ENCODE results near the gene GCG.

GCG gene

GRCh38 chr2:162113776-162114168 is 38.3 kb downstream of the GCG start:
- no peak for DNase-seq (ENCODE audit: extremely low spot score)
- ChIA-PET POLR2A (no interaction called here), CTCF (interaction anchor here (1.6 kb wide), 1 partner anchor 11 kb away, joined by 4 read pairs; no protein-coding TSS in a partner anchor)
- TF ChIP-seq, protein P1, sequence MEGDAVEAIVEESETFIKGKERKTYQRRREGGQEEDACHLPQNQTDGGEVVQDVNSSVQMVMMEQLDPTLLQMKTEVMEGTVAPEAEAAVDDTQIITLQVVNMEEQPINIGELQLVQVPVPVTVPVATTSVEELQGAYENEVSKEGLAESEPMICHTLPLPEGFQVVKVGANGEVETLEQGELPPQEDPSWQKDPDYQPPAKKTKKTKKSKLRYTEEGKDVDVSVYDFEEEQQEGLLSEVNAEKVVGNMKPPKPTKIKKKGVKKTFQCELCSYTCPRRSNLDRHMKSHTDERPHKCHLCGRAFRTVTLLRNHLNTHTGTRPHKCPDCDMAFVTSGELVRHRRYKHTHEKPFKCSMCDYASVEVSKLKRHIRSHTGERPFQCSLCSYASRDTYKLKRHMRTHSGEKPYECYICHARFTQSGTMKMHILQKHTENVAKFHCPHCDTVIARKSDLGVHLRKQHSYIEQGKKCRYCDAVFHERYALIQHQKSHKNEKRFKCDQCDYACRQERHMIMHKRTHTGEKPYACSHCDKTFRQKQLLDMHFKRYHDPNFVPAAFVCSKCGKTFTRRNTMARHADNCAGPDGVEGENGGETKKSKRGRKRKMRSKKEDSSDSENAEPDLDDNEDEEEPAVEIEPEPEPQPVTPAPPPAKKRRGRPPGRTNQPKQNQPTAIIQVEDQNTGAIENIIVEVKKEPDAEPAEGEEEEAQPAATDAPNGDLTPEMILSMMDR (IDR thresholded peaks at IDR 0.05; ENCODE audit: control extremely low read depth, extremely low read depth, low read depth, missing control alignments) = no peak

GRCh38 chr2:162113088-162113775 is 38.8 kb downstream of the GCG start:
- CTCF ChIA-PET = interaction anchor here (1.6 kb wide), 1 partner anchor 11 kb away, joined by 4 read pairs; no protein-coding TSS in a partner anchor
- TF ChIP-seq, protein P1 (IDR thresholded peaks at IDR 0.05; ENCODE audit: control extremely low read depth, extremely low read depth, low read depth, missing control alignments) = no peak
- no peak for DNase-seq (ENCODE audit: extremely low spot score)
- POLR2A ChIA-PET = no interaction called here

DNA sequence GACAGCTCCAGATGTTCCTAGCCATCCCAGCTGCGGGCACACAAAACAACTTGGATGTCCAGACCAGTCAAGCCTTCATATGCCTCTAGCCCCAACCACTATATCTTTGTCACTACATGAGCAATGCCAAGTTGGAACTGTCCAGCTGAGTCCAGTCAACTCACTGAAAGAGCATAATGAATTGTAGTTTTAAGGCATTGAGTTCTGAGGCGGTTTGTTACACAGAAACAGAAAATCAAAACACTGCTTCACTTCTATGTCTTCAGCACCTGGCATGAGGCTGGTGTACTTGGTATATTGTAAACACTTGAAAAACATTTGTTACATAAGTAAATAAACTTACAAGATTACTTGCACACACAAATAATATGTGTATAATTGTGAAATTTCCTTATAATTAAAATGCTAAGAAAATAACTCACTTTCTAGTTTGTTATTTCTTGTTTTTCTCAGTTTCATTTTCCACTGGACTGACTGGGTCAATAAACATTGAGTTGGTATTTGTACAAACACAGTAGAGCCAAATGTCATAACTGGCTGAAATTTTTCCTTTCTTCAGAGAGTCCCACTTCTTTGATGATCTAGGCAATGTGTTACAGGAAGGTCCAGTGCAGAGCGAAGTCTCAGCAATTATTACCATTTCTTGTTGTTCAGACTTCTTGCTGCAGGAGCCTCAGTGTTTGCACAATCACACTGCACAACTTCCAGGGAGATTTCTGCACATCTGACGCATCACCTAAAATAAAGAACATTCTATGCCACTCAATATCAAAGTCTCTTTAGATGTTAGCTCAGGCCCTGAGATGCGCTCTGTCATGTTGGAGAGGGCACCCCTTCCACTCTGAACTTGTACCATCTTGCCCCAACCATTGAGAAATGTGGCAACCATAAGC is 39.8 kb downstream of the GCG start:
- POLR2A ChIA-PET = no interaction called here

GRCh38 chr2:162107361-162107901 is 44.6 kb downstream of the GCG start:
- TF ChIP-seq, protein P1 (IDR thresholded peaks at IDR 0.05; ENCODE audit: control extremely low read depth, extremely low read depth, low read depth, missing control alignments) = no peak

More for the DNA sequence above, 39.8 kb downstream of the GCG start:
- no peak for DNase-seq (ENCODE audit: extremely low spot score)
- TF ChIP-seq, protein P1 (IDR thresholded peaks at IDR 0.05; ENCODE audit: control extremely low read depth, extremely low read depth, low read depth, missing control alignments) = no peak
- CTCF ChIA-PET = interaction anchor here (1.6 kb wide), 1 partner anchor 12 kb away, joined by 4 read pairs; no protein-coding TSS in a partner anchor

DNA sequence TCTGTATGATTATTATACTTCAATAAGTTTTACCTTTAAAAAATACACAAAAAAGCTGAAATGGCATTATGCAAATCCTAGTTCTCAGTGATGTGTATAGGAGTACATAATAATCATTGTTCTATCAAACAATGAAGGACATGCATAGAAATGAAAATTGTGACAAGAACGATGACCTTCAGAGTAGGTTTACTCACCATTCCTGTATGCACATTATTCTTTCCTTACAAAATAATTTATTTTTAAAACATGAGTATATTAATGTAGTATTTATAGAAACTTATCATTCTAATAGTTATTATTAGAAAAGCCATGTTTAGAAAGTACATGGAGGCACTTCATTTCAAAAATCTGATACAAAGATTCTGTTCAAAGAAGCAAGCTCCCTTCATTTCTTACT is 45.3 kb downstream of the GCG start:
- ChIA-PET POLR2A (no interaction called here), CTCF (interaction anchor here (0.9 to 2.5 kb wide), 4 partner anchors 10 to 27 kb away, joined by 3 to 11 read pairs (median 3); no protein-coding TSS in a partner anchor)
- TF ChIP-seq, protein P1 (IDR thresholded peaks at IDR 0.05; ENCODE audit: control extremely low read depth, extremely low read depth, low read depth, missing control alignments) = no peak
- DNase-seq (ENCODE audit: extremely low spot score) = no peak

More at GRCh38 chr2:162107361-162107901, 44.6 kb downstream of the GCG start:
- ChIA-PET CTCF (interaction anchor here (0.9 to 2.3 kb wide), 2 partner anchors 9 to 11 kb away, joined by 3 to 7 read pairs; no protein-coding TSS in a partner anchor), POLR2A (no interaction called here)
- DNase-seq (ENCODE audit: extremely low spot score) = no peak

DNA sequence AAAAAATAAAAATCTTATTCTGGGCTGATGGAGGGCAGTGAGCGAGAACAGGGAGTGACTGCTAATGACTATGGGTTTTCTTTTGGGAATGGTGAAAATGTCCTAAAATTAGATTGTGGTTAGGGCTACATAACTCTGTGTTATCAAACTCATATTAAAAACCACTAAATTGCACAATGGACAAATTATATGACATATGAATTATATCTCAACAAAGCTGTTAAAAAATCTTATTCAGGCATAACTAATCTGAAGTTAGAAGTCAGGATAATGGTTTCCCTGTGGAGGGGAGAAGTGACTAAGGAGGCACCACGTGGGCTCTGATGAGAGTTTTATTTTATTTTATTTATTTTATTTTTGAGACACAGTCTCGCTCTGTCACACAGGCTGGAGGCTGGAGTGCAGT is 45.9 kb downstream of the GCG start:
- no peak for DNase-seq (ENCODE audit: extremely low spot score)
- TF ChIP-seq, protein P1 (IDR thresholded peaks at IDR 0.05; ENCODE audit: control extremely low read depth, extremely low read depth, low read depth, missing control alignments) = no peak
- CTCF ChIA-PET = interaction anchor here (1.0 to 2.5 kb wide), 3 partner anchors 19 to 27 kb away, joined by 3 to 11 read pairs (median 3); no protein-coding TSS in a partner anchor
- POLR2A ChIA-PET = no interaction called here

All from GM10248 (cell line).